Liver (tissue), 3 donors: ENCODE results near the gene GJB1.

Source experiments
- CTCF ChIP-seq: fragments of 150-350 bp; IDR thresholded peaks from 2 replicates; pipeline ENCODE4 v1.5.1; 2017; ENCODE audit warnings: improper control_type of control experiment, low read depth, low read length; ENCODE audit not compliant: missing input control
- MAX ChIP-seq: IDR thresholded peaks from 2 replicates; pipeline ENCODE4 v1.6.1; 2016; ENCODE audit warnings: antibody characterized with exemption
- TAF1 ChIP-seq: conservative IDR thresholded peaks from 2 replicates; pipeline ENCODE4 v1.6.1; 2016; ENCODE audit warnings: antibody characterized with exemption, mild to moderate bottlenecking
- donor health status: healthy.
- donor health status: healthy.

- TF ChIP-seq CTCF (no peak), TAF1 (no peak), MAX (no peak)
These were observed 33.0 kb downstream of the GJB1 start for GRCh38 chrX:71256051-71256450.
